ENCODE results near the gene FURIN. TPM values are rescaled to one million over a fixed set of nuclear protein-coding genes. Genes with fewer than 3 reads are reported as not detected.

The FURIN gene
- total and polyA plus RNA-seq, 12 donors, result 29.5 to 82.5 (median 40.9) TPM

- intact Hi-C loops (cut with DNase I), result no loop called here
- ATAC-seq (no peak), DNase-seq (no peak)
- 90 to 93% methylated on average over 22 of the region's 22 CpGs for WGBS, 2 donors
- no peaks in the 10 kb centered on the region for H3K9me3 ChIP-seq
- no peak overlapping the region for H3K4me3 ChIP-seq
- peak overlapping the region in 9 of 10 donors; percentile 64 to 90 (median 80) for H3K27ac ChIP-seq
- H3K36me3 ChIP-seq, result peaks cover 0 to 100% (median 84%) of the 10 kb centered on the region in 9 donors
- no peak for TF ChIP-seq CTCF (IDR thresholded peaks at IDR 0.05)
- peaks cover 3 to 42% (median 23%) of the 10 kb centered on the region in 9 donors for H3K4me1 ChIP-seq
- no peaks in the 10 kb centered on the region for H3K27me3 ChIP-seq
Observed at GRCh38 chr15:90914305-90915080, 46.1 kb downstream of the FURIN start.

- peak in 5 of 8 donors; percentile 2 to 26 (median 13) for ATAC-seq
- peak overlapping the region in 9 of 10 donors; percentile 64 to 90 (median 80) for H3K27ac ChIP-seq
- H3K36me3 ChIP-seq, result peaks cover 0 to 100% (median 85%) of the 10 kb centered on the region in 9 donors
- DNase-seq, result no peak
- no peak overlapping the region for H3K4me3 ChIP-seq
- TF ChIP-seq CTCF (IDR thresholded peaks at IDR 0.05), result no peak
- H3K4me1 ChIP-seq, result peaks cover 3 to 42% (median 24%) of the 10 kb centered on the region in 9 donors
- WGBS, 2 donors, result 75 to 81% methylated on average over 7 of the region's 7 CpGs
- H3K9me3 ChIP-seq, result no peaks in the 10 kb centered on the region
- H3K27me3 ChIP-seq, result no peaks in the 10 kb centered on the region
- intact Hi-C loops (cut with DNase I), result no loop called here
Observed at GRCh38 chr15:90915216-90915807, 46.9 kb downstream of the FURIN start.

- TF ChIP-seq CTCF (IDR thresholded peaks at IDR 0.05), result no peak
- 73 to 77% methylated on average over 25 of the region's 25 CpGs for WGBS, 2 donors
- DNase-seq (peak; percentile 50 to 71), ATAC-seq (peak; percentile 50 to 82 (median 70))
- intact Hi-C loops (cut with DNase I), result no loop called here
- Histone ChIP-seq H3K4me1 (peaks cover 3 to 42% (median 26%) of the 10 kb centered on the region in 9 donors), H3K9me3 (no peaks in the 10 kb centered on the region), H3K4me3 (peak overlapping the region in 3 of 10 donors; percentile 8 to 38 (median 11)), H3K27me3 (no peaks in the 10 kb centered on the region), H3K36me3 (peaks cover 0 to 100% (median 83%) of the 10 kb centered on the region in 9 donors), H3K27ac (peak overlapping the region in 9 of 10 donors; percentile 64 to 90 (median 80))
Observed at GRCh38 chr15:90915808-90916440, 47.5 kb downstream of the FURIN start.

- ATAC-seq, result peak in 2 of 8 donors; percentile 6 to 11
- intact Hi-C loops (cut with DNase I), result no loop called here
- H3K4me3 ChIP-seq, result peak overlapping the region in 3 of 10 donors; percentile 8 to 38 (median 11)
- no peaks in the 10 kb centered on the region for H3K9me3 ChIP-seq
- H3K36me3 ChIP-seq, result peaks cover 0 to 100% (median 78%) of the 10 kb centered on the region in 9 donors
- no peak for TF ChIP-seq CTCF (IDR thresholded peaks at IDR 0.05)
- peaks cover 3 to 42% (median 26%) of the 10 kb centered on the region in 9 donors for H3K4me1 ChIP-seq
- DNase-seq, result no peak
- peak overlapping the region in 9 of 10 donors; percentile 64 to 90 (median 80) for H3K27ac ChIP-seq
- H3K27me3 ChIP-seq, result no peaks in the 10 kb centered on the region
- WGBS, 2 donors, result 88 to 91% methylated on average over 11 of the region's 11 CpGs
Observed at GRCh38 chr15:90916461-90916860, 48.1 kb downstream of the FURIN start.

Data from heart right ventricle (tissue), 16 donors.